ENCODE data around the gene DDX24. TPM values are rescaled to one million over a fixed set of nuclear protein-coding genes. Genes with fewer than 3 reads are reported as not detected.

DDX24 gene
- total RNA-seq, 1 donor from 2014 or later, result 149 TPM

DNA sequence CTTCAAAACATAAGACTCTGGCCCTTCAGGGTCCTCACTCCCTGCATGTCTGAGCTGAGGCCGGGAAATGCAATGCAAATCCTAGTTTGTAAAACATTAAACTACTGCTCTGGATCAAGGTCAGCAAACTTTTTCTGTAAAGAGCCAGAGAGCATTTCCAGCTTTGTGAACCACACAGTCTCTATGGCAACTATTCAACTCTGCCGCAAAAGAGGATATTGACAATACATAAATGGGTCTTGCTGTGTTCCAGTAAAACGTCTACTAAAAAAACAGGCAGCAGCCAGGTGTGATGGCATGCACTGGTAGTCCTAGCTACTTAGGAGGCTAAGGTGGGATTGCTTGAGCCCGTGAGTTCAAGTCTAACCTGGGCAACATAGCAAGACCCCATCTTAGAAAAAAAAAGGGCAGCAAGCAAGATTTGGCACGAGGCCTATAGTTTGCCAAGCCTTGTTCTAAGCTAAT is 22.3 kb downstream of the DDX24 start:
- H3K27ac Mint-ChIP-seq (ENCODE audit: unreplicated experiment), result no peak overlapping the region
- no peaks in the 10 kb centered on the region for H3K27me3 Mint-ChIP-seq (ENCODE audit: low read depth)
- H3K36me3 Mint-ChIP-seq (ENCODE audit: low read depth), result peaks cover 54% of the 10 kb centered on the region
- no peak for TF ChIP-seq CTCF (IDR thresholded peaks at IDR 0.05)
- no peaks in the 10 kb centered on the region for H3K9me3 Mint-ChIP-seq (ENCODE audit: low read depth)
- peaks cover 15% of the 10 kb centered on the region for H3K4me1 Mint-ChIP-seq (ENCODE audit: low read depth)
- no peak for DNase-seq (ENCODE audit: low spot score)
- no peak overlapping the region for H3K4me3 Mint-ChIP-seq (ENCODE audit: unreplicated experiment)

- no peak for TF ChIP-seq CTCF (IDR thresholded peaks at IDR 0.05)
Observed at GRCh38 chr14:94058128-94058673, 22.8 kb downstream of the DDX24 start.

GRCh38 chr14:94056579-94057308 is 24.3 kb downstream of the DDX24 start:
- peaks cover 55% of the 10 kb centered on the region for H3K36me3 Mint-ChIP-seq (ENCODE audit: low read depth)

More at GRCh38 chr14:94058128-94058673, 22.8 kb downstream of the DDX24 start:
- Mint-ChIP-seq H3K4me3 (ENCODE audit: unreplicated experiment) (no peak overlapping the region), H3K27me3 (ENCODE audit: low read depth) (no peaks in the 10 kb centered on the region), H3K9me3 (ENCODE audit: low read depth) (no peaks in the 10 kb centered on the region), H3K27ac (ENCODE audit: unreplicated experiment) (no peak overlapping the region), H3K36me3 (ENCODE audit: low read depth) (peaks cover 54% of the 10 kb centered on the region), H3K4me1 (ENCODE audit: low read depth) (peaks cover 12% of the 10 kb centered on the region)
- no peak for DNase-seq (ENCODE audit: low spot score)

DNA sequence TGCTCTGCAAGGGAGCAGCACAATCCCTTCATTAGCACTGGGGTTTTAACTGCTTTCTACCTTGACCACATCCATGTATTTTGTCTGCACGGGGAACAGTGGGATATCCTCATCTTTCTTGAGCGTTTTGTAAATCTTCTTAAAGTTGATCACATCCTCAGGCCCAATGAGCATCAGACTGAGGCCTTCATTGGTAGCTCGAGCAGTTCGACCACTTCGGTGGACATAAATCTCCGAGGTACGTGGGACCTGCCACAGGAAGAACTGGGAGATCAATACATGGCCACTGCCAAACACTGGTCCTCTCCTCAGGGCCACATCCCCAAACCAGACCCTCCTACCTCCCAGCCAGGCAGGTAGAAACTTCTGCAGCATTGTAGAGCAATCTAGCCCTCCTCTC is 26.1 kb downstream of the DDX24 start:
- Mint-ChIP-seq H3K4me3 (ENCODE audit: unreplicated experiment) (no peak overlapping the region), H3K4me1 (ENCODE audit: low read depth) (no peaks in the 10 kb centered on the region), H3K27me3 (ENCODE audit: low read depth) (no peaks in the 10 kb centered on the region), H3K27ac (ENCODE audit: unreplicated experiment) (no peak overlapping the region), H3K36me3 (ENCODE audit: low read depth) (peaks cover 54% of the 10 kb centered on the region), H3K9me3 (ENCODE audit: low read depth) (no peaks in the 10 kb centered on the region)
- no peak for DNase-seq (ENCODE audit: low spot score)
- TF ChIP-seq CTCF (IDR thresholded peaks at IDR 0.05), result no peak

More at GRCh38 chr14:94056579-94057308, 24.3 kb downstream of the DDX24 start:
- no peak for DNase-seq (ENCODE audit: low spot score)
- TF ChIP-seq CTCF (IDR thresholded peaks at IDR 0.05), result no peak
- Mint-ChIP-seq H3K4me1 (ENCODE audit: low read depth) (no peaks in the 10 kb centered on the region), H3K4me3 (ENCODE audit: unreplicated experiment) (no peak overlapping the region), H3K9me3 (ENCODE audit: low read depth) (no peaks in the 10 kb centered on the region), H3K27me3 (ENCODE audit: low read depth) (no peaks in the 10 kb centered on the region), H3K27ac (ENCODE audit: unreplicated experiment) (no peak overlapping the region)

DNA sequence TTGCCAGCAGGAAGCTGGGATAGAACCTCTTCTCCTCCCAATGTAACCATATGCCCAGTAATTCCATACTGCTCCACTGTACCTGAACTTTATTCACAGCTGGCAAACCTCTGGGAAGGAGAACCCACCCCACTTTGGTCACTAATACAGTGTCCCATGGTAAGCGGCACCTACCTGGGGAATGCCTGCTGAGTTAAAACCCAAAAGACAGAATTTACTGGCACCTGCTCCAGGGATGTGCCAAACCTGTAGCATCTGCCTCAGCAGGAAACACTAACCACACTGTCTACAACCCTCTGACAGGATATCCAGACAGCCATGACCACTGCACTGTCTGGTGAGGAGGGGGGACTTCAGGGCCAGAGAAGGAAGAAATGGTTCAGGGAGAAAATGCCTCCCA is 26.6 kb downstream of the DDX24 start:
- Mint-ChIP-seq H3K9me3 (ENCODE audit: low read depth) (no peaks in the 10 kb centered on the region), H3K4me1 (ENCODE audit: low read depth) (no peaks in the 10 kb centered on the region), H3K4me3 (ENCODE audit: unreplicated experiment) (no peak overlapping the region), H3K27me3 (ENCODE audit: low read depth) (no peaks in the 10 kb centered on the region), H3K27ac (ENCODE audit: unreplicated experiment) (no peak overlapping the region), H3K36me3 (ENCODE audit: low read depth) (peaks cover 57% of the 10 kb centered on the region)
- DNase-seq (ENCODE audit: low spot score), result no peak
- no peak for TF ChIP-seq CTCF (IDR thresholded peaks at IDR 0.05)

Measured in chondrocyte (in vitro differentiated cells).